Fibroblast of gingiva (primary cell): Measurements from ENCODE around the gene MEG3.

ENCODE experiments used
- DNase-seq: peaks from one replicate; pipeline ENCODE4 v3.0.0-alpha.2; 2011; ENCODE audit warnings: low read depth

The MEG3 gene

GRCh38 chr14:100864960-100865681, 39.2 kb downstream of the MEG3 start:
- peak; percentile 54 for DNase-seq

GRCh38 chr14:100865682-100866591, 40.0 kb downstream of the MEG3 start:
- DNase-seq, result no peak

DNA sequence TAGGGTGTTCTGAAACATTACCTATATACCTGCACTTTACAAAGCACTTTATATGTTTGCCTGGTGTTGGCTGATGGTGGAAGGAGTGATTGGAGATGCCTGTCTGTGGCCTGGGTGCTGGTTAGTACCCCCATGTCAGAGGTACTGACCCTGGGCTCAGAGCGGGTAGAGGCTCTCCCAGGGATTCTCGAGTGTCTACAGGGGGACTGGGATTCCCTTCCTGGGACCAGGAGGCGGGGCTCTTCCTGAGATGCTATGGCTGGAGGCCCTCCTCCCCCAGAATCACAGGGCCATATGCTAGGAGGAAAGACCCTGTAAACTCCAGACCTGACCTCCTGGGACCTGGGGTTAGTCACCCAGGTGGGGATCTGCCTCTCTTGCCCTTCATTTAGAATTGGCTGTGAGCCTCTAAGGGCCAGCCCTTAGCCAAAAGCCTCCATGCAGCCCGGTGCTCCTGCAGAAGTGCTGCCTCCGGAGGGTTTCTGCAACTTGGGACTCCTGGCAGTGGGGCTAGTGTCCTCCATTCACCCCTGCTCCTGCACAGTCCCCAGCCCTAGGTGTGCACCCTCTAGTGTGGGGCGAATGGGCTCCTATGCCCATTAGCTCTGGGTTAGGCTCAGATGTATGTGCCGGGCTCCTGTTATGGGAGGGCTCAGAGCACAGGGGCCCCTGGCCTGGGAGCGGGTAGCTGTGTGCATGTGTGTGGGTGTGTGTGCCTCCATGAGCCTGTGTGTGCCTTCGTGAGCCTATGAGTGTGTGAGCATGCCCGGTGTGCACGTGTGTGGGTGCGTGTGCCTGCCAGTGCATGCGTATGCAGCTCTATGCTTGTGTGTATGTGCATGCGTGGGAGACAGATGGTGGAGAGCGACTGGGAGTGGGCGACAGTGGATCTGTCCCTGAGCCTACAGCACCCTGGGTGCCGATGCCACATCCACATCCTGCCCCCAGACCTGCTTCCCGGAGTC, 41.0 kb downstream of the MEG3 start:
- no peak for DNase-seq

GRCh38 chr14:100867631-100868315, 41.9 kb downstream of the MEG3 start:
- no peak for DNase-seq

- DNase-seq, result no peak
These were observed 42.9 kb downstream of the MEG3 start for GRCh38 chr14:100868621-100869370.

DNA sequence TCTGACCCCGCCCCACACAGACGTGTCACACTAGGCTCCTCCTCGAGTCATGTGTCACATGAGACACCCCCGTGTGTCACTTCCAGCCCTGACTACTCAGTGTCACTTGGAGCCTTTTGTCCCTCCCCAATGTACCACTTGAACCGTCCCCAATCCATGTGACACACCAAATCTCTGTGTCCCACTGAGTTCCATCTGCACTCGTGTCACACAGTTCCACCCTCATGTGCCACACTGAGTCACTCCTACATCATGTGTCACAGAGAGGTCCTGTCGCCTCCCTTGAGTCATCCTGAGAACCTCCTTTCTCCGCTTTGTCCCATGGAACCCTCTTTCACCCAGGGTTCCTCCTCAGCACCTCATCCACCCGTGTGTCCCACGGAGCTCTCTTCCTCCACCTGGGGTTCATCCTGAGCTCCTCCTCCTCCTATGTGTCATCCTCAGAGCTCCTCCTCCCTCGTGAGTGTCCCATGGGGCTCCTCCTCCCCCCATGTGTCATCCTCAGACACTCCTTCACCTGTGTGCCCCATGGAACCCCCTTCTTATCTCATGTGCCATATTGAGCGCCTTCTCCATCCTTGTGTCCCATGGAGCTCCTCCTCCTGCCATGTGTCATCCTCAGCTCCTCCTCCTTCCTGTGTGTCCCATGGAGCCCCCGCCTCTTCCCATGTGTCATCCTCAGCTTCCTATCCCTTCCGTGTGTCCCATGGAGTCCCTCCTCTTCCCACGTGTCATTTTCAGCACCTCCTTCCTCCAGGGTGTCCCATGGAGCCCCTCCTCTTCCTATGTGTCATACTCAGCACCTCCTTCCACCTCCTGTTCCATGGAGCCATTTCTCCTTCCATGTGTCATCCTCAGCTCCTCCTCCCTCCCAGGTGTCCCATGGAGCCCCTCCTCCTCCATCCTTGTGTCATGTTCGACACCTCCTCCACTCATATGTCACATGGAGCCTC, 45.6 kb downstream of the MEG3 start:
- DNase-seq, result peak; percentile 42

DNA sequence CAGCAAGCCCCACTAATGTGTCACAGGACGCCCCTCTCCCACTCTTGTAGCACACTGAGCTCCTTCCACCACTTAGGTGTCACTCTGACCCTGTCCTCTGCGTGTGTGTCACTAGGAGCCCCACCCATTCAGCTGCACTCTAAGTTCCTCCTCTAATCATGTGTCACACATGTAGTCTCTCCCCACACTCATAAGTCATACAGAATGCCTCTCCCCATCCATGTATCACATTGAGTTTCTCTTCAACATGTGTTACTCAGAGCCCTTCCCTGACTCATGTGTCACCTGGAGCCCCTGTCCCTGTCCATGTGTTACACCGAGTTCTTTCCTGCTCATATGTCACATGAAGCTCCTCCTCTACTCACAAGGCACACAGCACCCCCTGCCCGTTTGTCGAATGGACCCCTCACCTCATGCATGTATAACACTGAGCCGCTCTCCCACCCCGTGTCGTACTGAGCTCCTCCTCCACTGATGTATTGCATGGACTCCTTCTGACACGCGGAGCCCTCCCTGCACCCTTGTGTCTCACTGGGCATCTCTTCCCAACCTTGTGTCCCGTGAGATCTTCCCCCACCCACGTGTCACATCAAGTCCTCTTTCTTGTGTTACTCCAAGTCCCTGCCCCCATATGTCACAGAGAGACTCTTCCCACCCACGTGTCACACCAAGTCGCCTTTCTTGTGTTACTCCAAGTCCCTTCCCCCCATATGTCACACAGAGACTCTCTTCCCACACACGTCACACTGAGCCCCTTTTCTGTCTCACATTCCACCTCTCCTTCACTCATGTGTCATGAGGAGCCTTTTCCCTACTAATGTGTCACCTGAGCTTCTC, 46.6 kb downstream of the MEG3 start:
- DNase-seq, result peak; percentile 18

- no peak for DNase-seq
These were observed 47.2 kb downstream of the MEG3 start for GRCh38 chr14:100873096-100873482.

- no peak for DNase-seq
These were observed 48.1 kb downstream of the MEG3 start for GRCh38 chr14:100874051-100874410.

GRCh38 chr14:100874411-100875091, 48.6 kb downstream of the MEG3 start:
- DNase-seq, result no peak

- DNase-seq, result no peak
These were observed 49.2 kb downstream of the MEG3 start for GRCh38 chr14:100875126-100875525.

DNA sequence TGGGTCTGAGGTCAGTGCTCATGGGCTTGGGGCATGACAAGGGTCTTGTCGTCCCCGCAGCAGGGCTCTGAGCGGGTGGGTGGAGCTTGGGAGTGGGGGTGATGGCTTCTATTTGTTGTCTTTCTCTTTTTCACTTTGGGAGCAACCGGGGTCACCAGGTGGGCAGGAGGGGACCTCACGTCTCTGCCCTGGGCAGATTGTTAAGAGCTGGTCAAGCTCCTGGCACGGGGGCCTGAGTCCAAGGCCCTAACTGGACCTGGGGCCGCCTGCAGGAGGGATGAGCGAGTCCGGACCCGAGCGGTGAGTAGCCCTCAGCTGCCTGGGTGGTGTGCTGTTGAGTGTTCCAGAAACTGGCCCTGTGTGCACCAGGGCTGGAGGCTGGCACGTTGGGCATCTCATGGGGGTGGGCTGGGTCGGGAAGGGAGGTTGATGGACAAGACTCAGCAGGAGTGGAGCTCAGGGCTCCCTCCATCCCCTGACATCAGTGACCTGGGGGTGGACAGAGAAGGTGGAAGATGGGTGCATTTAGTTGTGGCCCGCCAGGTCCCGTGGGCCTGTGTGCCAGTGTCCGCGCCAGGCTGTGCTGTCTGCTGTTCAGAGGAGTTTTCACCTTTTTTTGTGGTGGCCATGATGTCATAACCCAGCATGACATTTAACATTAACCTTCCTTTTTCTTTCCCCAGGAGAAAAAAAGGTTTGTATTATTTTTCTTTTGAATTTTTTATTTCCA, 50.1 kb downstream of the MEG3 start:
- no peak for DNase-seq

DNA sequence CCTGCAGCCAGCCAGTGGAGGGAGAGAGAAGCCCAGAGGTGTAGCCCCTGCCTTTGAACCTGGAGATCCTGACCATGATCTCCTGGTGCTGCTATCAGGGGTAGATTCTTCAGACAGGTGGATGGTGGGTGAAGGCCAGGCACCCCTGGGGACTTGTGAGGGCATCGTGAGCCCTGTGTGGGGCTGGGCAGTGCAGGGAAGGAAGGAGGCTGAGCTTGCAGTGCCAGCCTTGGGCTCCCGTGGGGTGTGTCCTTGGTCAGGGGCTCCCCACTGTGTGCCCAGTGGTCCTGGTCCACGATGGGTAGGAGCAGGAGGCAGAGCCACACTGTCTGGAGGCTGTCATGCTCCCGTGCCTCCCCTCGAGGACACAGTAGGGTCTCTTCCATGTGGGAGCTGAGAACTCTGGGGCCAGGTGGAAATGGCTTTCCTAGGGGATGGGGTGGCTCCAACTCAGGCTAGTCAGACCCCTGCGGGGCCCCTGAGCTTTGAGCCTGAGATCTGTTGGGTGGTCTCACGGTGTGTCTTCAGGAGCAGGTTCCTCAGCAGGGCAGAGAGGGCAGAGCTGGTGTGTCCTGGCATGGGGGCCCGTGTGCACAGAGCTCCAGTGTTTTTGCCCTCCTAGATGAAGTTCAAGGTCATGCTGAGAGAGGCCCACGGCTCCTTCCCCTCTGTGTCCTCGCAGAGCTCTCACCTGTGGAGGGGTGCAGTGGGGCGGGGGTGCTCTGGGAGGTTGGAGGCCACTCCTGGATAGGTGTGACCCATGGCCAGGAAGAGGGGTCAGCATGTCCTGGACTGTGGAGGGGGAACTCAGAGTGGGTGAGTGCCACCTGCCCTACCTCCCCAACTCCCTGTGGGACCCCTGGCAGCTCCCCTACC, 52.6 kb downstream of the MEG3 start:
- no peak for DNase-seq

GRCh38 chr14:100879194-100879593, 53.3 kb downstream of the MEG3 start:
- DNase-seq, result no peak

- DNase-seq, result no peak
These were observed 53.9 kb downstream of the MEG3 start for GRCh38 chr14:100879782-100880181.
